HL-60 (cell line): ENCODE data around the gene TRIM3.

Source experiments
- GABPA ChIP-seq: IDR thresholded peaks from 2 replicates; pipeline ENCODE4 v1.6.1; 2012; ENCODE audit warnings: low read depth
- POLR2AphosphoS5 ChIP-seq: IDR thresholded peaks from 2 replicates; pipeline ENCODE4 v1.6.1; 2012; ENCODE audit warnings: low read depth
- REST ChIP-seq: IDR thresholded peaks from 2 replicates; pipeline ENCODE4 v1.6.1; 2012; ENCODE audit warnings: low read depth; ENCODE audit not compliant: insufficient replicate concordance
- SPI1 ChIP-seq: IDR thresholded peaks from 2 replicates; pipeline ENCODE4 v1.6.1; 2012; ENCODE audit warnings: low read depth, mild to moderate bottlenecking, borderline replicate concordance
- TF ChIP-seq, protein P1 (sequence below): IDR thresholded peaks from one replicate; pipeline ENCODE4 v1.5.1; 2011; ENCODE audit warnings: low read length, control low read depth, inconsistent platforms; ENCODE audit not compliant: insufficient read depth

DNA sequence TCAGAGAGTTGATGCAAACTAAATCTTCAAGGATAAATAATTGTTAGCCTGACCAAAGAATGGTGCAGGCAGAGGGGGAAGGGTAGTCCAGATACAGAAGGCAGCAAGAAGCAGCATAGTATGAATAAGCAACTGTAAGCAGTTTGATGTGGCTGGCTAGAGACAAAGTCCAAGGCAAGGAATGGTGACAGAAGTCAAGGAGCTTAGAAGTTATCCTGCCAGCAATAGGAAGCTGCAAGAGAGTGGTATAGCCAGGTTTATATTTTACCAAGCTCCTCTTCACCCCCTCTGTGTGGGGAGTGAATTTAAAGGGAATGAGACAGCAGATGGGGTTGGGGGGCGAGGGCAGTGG lies 14.7 kb downstream of the TRIM3 start:
- TF ChIP-seq, protein P1, sequence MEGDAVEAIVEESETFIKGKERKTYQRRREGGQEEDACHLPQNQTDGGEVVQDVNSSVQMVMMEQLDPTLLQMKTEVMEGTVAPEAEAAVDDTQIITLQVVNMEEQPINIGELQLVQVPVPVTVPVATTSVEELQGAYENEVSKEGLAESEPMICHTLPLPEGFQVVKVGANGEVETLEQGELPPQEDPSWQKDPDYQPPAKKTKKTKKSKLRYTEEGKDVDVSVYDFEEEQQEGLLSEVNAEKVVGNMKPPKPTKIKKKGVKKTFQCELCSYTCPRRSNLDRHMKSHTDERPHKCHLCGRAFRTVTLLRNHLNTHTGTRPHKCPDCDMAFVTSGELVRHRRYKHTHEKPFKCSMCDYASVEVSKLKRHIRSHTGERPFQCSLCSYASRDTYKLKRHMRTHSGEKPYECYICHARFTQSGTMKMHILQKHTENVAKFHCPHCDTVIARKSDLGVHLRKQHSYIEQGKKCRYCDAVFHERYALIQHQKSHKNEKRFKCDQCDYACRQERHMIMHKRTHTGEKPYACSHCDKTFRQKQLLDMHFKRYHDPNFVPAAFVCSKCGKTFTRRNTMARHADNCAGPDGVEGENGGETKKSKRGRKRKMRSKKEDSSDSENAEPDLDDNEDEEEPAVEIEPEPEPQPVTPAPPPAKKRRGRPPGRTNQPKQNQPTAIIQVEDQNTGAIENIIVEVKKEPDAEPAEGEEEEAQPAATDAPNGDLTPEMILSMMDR, result no peak
- TF ChIP-seq POLR2AphosphoS5 (no peak), GABPA (no peak), REST (no peak), SPI1 (no peak)
